Activated T-helper 1 cell treated with anti-CD3 and anti-CD28 coated beads, Interleukin-2, amount 50 U/mL, for 16 hours (primary cell): ENCODE data around the gene QPCT.
"Not testable (repeated sequence)": the region's sequence is repeated elsewhere in the genome, so short reads cannot be mapped to it uniquely, and the experiment has no call there.

Experiments
- DNase-seq, 2 donors: peaks; one replicate each; pipeline ENCODE4 v3.0.0-alpha.2; 2020; ENCODE audit warnings: low read depth in 1 of 2, low spot score in 1 of 2

QPCT gene

DNA sequence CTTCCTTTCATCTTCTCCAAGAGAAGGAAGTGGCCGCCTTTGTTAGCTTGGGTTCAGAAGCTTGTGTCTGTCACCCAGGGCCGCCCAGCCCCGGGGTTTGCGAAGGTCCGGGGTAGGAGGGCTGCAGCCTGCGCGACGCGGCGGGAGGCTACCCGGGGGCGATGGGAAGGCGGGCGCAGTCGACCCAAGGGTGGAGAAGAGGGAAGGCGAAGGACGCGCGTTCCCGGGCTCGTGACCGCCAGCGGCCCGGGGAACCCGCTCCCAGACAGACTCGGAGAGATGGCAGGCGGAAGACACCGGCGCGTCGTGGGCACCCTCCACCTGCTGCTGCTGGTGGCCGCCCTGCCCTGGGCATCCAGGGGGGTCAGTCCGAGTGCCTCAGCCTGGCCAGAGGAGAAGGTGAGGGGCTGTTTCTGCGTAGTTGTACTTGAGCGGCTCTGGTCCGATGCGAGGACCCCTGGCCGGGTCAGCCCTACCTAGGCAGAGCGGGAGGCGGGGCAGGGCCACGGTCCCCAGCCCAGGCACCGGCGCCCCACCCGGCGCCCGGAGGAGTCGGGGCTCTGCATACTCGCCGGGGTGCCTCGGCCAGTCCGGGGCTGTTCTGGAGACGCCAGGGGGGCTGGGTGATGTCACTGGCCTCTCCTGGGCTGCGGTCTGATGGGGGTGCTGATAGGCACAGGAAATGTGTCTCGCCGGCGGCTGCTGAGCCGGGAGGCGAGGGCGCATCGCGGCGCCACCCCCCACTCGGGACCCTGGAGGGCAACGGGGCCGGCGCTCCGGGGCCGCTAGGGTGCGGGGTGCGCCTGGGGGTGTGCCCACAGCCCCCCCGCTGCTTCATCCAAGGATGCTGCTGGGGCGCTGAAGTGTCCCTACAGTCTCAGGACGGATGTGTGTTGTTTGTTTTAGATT lies at the start of gene QPCT:
QPCT (plus strand) TSS at position 178 of the 909 bp plus-strand sequence; CDS start at position 280, 102 bp downstream.
- DNase-seq = peak; percentile 42 to 48

DNA sequence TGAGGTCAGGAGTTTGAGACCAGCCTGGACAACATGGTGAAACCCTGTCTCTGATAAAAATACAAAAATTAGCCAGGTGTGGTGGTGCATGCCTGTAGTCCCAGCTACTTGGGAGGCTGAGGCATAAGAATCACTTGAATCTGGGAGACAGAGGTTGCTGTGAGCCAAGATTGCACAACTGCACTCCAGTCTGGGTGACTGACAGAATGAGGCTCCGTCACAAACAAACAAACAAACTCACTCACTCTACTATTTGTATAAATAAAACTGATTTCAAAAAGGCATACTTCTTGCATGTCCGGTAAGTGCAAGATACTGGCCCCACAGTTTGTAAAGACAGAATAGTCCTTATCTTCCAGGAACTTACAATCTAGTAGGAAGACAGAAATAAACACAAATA lies 49.6 kb upstream of the QPCT start:
- not testable (repeated sequence) for DNase-seq

DNA sequence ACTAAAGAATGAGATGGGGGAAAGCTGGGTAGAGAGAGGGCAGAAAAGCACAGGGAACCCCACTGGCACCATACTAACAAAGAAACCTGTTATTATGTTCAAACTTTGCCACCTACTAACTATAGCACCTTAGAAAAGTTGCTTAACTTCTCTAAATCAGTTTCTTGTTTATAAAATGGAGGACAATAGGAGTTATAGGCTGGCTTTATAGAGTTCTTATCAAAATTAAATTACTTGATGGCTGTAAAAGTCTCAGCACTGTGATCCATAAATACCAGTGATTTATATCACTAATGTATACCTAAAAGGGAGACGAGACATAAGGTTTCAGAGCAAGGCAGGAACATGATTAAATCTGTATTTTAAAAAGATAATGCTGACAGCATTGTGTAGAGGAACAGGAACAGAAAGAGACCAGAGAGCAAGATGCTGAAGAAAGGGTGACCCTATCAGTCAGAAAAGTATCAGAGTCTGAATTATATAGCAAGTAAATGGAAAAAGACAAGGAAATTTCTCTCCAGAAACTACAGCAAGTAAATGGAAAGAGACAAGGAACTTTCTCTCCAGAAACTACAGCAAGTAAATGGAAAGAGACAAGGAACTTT lies 48.9 kb upstream of the QPCT start:
- DNase-seq = no peak

DNA sequence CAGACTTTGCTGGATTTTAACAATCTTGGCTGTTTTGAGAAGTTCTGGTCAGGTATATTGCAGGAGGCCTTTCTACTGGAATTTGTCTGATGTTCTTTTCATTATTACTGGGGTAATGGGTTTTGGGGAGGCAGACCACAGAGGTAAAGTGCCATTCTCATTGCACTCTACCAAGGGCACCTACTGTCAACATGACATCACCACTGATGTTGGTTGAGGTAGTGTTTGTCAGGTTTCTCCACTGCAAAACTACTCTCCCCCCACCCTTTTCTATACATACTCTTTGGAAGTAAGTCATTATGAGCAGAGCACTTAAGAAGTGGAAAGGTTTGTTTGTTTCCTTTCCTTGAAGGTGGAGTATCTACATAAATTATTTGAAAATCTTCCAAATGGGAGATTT lies 46.8 kb upstream of the QPCT start:
- no peak for DNase-seq

GRCh38 chr2:37300146-37300545 lies 44.3 kb upstream of the QPCT start:
- DNase-seq = no peak

DNA sequence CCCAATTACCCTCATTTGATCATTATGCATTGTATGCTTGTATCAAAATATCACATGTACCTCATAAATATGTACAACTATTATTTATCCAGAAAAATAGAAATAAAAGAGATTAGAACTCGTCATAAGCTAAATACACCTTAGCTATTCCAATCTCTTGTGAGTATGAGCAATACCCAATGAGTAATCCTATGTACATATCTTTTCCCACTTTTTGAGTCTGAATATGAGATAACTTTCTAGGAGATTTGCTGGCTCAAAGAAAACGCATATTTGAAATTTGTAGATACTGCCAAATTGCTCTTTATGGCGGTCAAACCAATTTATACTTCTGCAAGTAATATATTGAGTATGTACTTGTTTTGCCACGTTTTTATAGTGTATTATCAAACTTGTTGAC lies 43.9 kb upstream of the QPCT start:
- DNase-seq = no peak

DNA sequence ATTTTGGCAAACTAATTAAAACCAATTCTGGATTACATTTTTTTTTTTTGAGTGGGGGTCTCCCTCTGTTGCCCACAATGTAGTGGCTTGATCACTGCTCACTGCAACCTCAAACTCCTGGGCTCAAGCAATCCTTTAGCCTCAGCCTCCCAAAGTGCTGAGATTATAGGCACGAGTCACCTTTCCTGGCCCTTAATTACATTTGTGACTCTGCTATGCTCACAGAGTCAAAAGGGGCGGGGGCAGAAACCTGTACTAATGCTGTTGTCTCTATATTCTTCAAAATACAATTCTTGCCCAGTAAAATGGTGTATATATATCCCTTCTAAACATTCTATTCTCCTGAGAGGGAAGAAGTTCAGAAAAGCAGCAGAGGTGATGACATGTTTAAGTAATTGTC lies 43.0 kb upstream of the QPCT start:
- DNase-seq = no peak

DNA sequence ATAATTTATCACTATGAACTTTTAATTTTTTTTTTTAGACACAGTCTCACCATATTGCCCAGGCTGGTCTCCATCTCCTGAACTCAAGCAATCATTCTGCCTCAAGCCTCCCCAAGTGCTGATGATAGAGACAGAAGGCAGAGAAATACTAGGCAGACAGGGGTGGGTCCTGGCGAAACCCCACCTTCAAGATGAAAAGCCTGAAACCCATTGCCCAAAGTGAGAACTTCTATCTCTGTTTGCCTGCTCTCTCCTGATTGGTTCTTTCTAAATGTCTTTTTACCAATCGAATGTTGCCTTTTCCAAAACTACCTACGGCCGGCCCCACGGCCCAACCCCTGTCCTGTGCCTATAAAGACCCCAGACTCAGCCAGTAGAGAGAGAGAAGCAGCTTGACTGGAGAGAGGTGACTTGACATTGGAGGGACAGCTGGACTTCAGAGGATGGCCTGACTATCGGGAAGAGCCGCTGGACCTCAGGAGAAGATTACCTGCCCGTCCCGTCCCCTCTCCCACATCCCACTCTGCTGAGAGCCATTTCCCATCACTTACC lies 41.7 kb upstream of the QPCT start:
- DNase-seq = no peak

- DNase-seq = no peak
Observed at GRCh38 chr2:37306024-37306423, 38.4 kb upstream of the QPCT start.

GRCh38 chr2:37307500-37307899 lies 36.9 kb upstream of the QPCT start:
- no peak for DNase-seq

DNA sequence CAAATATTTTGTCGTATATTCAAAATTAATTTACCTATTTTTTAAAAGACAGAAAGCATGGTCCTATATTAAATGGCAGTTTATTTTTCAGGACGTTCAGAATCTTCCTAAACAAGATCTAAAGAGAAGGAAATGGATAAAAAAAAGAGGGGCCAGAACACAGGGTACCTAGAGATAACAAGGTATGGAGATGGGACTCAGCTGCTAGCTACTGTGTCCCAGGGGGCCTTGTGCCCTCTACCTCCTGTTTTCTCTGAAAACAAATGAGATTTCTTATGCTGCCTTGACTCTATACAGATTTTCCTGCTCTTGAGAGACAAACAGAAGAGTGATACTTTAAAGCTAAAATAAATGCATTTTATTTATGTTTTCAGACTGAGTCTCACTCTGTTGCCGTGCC lies 29.1 kb upstream of the QPCT start:
- DNase-seq = no peak

DNA sequence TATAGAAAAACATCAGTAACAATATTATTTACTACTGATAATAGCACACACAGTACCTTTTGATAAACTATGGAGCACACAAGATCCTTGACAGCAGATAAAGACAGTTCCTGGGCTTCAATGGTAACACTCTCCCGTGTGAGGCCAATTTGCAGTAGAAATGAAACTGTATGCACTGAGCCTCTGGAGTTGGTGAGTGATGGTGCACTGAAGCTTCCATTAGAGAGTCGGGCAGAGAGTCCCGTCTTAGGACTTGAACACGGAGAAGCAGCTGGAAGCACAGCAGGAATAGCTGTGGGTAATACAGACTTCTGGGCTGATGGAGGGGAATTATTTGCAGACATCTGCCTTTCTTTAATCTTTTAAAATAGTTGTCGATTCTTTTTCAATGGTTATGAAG lies 28.2 kb upstream of the QPCT start:
- DNase-seq = no peak

- no peak for DNase-seq
Observed at GRCh38 chr2:37317746-37318145, 26.7 kb upstream of the QPCT start.

DNA sequence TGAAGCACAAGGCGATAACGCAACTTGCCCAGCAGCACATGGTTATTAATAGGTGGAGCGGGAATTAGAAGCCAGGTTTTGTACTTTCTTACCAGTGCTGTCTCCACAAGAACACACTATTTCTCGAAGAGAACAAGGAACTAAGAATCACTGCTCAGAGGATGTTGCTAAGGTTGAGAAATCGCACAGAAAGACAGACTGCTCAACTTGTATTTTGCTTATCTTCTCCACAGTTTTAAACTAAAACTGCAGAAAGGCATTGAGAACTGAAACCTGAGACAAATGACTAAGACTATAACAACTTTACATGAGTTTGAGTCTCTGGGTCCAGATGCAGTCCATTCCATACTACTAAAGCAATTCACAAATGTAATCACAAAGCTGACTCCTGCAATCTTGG lies 26.0 kb upstream of the QPCT start:
- DNase-seq = no peak

DNA sequence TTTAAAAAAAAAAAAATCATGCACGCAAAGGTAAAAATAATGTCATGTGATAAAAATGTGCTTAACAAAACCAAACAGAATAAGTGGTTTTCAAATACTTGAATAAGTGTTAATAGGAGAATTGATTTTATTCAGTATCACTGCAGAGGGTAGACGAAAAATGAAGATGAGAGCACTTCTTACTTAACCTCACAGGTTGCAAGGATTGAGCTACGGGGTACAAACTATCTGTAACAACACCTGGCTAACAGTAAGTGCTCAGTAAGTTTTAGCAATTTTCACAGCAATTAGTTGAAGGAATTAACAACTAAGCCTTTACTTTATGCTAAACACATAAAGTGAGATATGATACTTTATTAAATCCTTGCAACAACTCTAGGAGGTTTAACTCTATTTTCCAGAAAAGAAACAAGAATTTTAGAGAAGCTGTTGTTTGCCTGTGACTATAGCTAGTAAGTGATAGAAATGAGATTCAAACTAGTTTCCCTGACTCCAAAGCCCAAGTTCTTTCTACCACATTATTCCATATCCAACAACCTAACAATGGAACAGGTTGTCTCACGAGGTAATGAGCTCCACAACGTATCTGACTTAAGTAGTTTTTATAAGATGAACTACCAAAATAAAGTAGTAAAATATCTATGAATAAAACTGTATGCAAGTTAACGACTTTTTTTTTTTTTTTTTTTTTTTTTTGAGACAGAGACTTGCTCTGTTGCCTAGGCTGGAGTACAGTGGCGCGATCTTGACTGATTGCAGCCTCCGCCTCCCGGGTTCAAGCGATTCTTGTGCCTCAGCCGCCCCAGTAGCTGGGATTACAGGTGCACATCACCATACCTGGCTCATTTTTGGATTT lies 24.4 kb upstream of the QPCT start:
- no peak for DNase-seq

DNA sequence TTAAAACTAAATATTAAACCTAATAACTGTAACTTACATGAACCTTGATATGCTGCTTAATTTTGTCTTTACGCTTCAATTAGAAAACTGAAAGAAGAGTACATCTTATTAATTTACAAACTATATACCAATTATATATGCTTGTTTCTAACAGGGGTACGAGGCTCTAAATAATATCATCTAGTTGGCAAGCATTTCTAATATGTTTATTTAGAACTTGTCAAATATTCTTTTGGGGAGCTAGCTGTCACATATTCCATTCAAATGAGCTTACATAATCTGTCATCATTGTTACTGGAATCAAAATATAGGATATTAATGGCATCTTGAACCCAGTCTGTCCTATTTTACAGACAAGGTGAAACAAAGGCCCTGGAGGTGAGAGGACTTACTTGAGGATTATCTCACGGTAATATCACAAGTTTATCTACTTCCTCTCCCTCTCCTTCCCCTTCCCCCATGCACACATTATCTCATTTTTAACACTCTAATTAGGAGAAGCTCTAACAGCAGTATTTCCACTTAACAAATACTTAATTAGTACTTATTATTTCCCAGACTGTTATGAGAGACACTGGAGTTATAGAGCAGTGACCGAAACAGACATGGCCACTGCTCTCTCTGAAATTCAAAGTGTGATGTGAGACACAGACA lies 23.3 kb upstream of the QPCT start:
- DNase-seq = no peak

GRCh38 chr2:37322368-37322767 lies 22.1 kb upstream of the QPCT start:
- no peak for DNase-seq

DNA sequence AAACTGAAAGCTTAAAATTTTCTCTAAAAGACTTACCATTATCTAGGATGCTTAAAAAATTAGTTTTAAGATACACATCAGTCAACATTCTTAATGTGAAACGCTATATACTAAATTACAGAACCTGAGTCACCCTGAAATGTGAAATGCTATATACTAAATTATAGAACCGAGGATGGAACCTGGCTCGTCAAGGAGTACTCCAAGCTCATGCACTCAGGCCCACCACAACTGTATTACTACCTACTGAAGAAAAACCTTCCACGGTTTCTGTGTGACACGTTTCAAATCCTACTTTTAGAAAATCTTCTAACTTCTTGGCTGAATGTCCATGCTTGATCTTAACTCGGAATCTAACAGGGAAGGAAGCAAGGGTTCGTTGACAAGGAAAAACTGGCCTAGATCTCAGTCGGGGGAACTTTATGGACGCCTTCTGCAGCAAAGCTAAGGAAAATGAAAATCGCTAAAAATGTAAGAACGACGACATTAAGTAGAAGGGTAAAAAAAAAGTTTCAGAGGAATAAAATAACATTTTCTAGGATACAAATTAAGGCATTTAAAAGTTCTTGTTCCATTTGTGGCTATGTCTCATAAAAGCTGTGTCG lies 21.2 kb upstream of the QPCT start:
- no peak for DNase-seq

DNA sequence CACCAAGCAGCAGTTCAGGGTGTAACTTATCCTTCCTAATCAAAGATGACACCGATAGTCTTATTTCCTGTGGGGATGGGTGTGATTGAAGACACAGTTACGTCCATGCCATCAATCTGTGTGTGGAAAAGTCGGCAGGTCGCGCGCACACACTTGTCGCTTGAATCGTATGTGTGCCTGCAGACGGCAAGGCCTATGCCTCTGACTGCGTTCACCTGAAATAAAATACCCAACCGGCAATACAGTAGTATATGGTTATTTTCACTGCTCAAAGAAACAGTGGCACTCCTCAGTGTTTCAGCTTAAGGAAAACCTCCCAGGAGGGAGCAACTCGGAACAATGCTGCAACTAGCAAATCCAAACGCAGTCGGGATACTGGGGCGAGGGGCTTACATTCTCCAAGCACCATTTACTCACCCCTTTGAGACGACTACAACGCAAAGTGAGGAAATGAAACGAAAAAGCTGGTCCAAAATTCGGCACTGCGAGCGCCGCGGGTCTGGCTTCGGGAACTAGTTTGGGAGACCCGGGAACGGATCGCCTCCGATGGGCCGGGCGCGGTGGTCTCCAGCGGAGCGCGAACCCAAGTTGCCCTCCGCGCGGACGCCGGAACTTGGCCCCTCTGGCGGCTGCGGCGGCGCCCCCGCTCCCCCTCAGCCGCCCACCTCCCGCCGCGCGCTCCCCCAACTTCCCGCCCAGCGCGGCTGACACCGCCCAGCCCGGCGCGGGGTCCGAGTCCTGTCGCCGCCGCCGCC lies 20.5 kb upstream of the QPCT start:
- DNase-seq = peak in 1 of 2 donors; percentile 15

- DNase-seq = peak; percentile 49 to 62
Observed at GRCh38 chr2:37324536-37324785, 20.0 kb upstream of the QPCT start.
